GM12878 (cell line): ENCODE results near the gene SPINK7.

ENCODE experiments used
- ASH2L ChIP-seq: fragments of 300-600, 200-600 bp; sonication (generic); IDR thresholded peaks from 2 replicates; pipeline ENCODE4 v1.6.1; 2017; ENCODE audit warnings: low read depth, mild to moderate bottlenecking, borderline replicate concordance
- BHLHE40 ChIP-seq, 2 experiments: fragments of 450-650 bp in 1 of 2; IDR thresholded peaks; 2 replicates each; pipeline ENCODE4 v1.6.1; 2011 to 2017; ENCODE audit warnings: low read depth in 2 of 2, borderline replicate concordance in 1 of 2, improper control_type of control experiment in 1 of 2, low read length in 1 of 2, mild to moderate bottlenecking in 1 of 2
- IKZF1 ChIP-seq: fragments of 450-650 bp; conservative IDR thresholded peaks from 2 replicates; pipeline ENCODE4 v1.6.1; 2017; ENCODE audit warnings: antibody characterized with exemption, mild to moderate bottlenecking
- SMC3 ChIP-seq: IDR thresholded peaks from 2 replicates; pipeline ENCODE4 v1.6.1; 2011; ENCODE audit warnings: low read length, improper control_type of control experiment, borderline replicate concordance
- TF ChIP-seq, protein P1 (sequence below), 3 experiments: IDR thresholded peaks in 2 of 3; conservative IDR thresholded peaks in 1 of 3; 2 replicates each; pipeline ENCODE4 v1.5.1; 2011; ENCODE audit warnings: low read depth in 3 of 3, low read length in 3 of 3, mild to moderate bottlenecking in 3 of 3, control low read depth in 2 of 3, moderate library complexity in 2 of 3, inconsistent platforms in 1 of 3, mixed read lengths in 1 of 3; ENCODE audit not compliant: control insufficient read depth in 2 of 3, insufficient read depth in 1 of 3; ENCODE audit errors: extremely low read depth in 1 of 3
- TF ChIP-seq, protein P2 (sequence below): IDR thresholded peaks from 2 replicates; pipeline ENCODE4 v1.6.1; 2011; ENCODE audit warnings: low read depth, low read length, improper control_type of control experiment, borderline replicate concordance

DNA sequence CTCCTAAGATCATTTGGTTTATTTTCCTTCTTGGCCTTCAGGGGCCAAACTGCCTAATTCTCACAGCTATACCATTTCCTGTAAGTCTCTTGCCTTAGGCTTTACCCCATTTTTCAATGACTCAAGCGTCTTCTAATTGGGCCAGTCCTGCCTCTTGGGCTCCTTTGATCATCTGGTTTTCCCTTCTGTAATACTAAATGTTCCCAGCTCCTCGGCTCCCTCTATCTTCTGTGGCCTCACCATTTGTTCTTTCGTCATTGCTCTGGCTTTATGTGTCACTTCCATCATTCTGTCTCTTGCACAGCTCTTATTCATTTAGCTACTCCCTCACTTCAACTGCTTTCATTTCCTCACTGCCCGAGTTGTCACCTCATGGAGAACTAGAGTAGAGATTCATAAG lies 14.5 kb upstream of the SPINK7 start:
- TF ChIP-seq, protein P1, sequence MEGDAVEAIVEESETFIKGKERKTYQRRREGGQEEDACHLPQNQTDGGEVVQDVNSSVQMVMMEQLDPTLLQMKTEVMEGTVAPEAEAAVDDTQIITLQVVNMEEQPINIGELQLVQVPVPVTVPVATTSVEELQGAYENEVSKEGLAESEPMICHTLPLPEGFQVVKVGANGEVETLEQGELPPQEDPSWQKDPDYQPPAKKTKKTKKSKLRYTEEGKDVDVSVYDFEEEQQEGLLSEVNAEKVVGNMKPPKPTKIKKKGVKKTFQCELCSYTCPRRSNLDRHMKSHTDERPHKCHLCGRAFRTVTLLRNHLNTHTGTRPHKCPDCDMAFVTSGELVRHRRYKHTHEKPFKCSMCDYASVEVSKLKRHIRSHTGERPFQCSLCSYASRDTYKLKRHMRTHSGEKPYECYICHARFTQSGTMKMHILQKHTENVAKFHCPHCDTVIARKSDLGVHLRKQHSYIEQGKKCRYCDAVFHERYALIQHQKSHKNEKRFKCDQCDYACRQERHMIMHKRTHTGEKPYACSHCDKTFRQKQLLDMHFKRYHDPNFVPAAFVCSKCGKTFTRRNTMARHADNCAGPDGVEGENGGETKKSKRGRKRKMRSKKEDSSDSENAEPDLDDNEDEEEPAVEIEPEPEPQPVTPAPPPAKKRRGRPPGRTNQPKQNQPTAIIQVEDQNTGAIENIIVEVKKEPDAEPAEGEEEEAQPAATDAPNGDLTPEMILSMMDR (IDR thresholded peaks at IDR 0.05 in 2 of 3, conservative IDR thresholded peaks at IDR 0.05 in 1 of 3; ENCODE audit: control insufficient read depth in 2 of 3, extremely low read depth in 1 of 3, insufficient read depth in 1 of 3, low read depth in 3 of 3, low read length in 3 of 3): no peak
- TF ChIP-seq SMC3 (no peak), BHLHE40 (IDR thresholded peaks at IDR 0.05; ENCODE audit: borderline replicate concordance in 1 of 2, low read depth in 2 of 2, low read length in 1 of 2) (no peak), IKZF1 (no peak), ASH2L (no peak)
- TF ChIP-seq, protein P2, sequence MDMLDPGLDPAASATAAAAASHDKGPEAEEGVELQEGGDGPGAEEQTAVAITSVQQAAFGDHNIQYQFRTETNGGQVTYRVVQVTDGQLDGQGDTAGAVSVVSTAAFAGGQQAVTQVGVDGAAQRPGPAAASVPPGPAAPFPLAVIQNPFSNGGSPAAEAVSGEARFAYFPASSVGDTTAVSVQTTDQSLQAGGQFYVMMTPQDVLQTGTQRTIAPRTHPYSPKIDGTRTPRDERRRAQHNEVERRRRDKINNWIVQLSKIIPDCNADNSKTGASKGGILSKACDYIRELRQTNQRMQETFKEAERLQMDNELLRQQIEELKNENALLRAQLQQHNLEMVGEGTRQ: no peak
